B cell (primary cell): Measurements from ENCODE around the gene ETFDH. TPM values are rescaled to one million over a fixed set of nuclear protein-coding genes. Genes with fewer than 3 reads are reported as not detected.

ENCODE experiments used
- ATAC-seq: fragments of 200-7000 bp; cut with Tn5 transposase; one replicate; pipeline ENCODE4 v1.10.0; 2021; ENCODE audit warnings: low read depth, mild to moderate bottlenecking, moderate number of reproducible peaks, moderate library complexity
- CTCF ChIA-PET: fragments of 350-600 bp; sonication (Branson Sonifier 250); formaldehyde crosslinking; loops from one replicate; lab custom pipeline; 2021; ENCODE audit warnings: antibody characterized with exemption, inconsistent platforms; lab: Charles Lee
- POLR2A ChIA-PET: fragments of 350-600 bp; sonication (Branson Sonifier 250); formaldehyde crosslinking; loops from one replicate; lab custom pipeline; 2021; ENCODE audit warnings: antibody characterized with exemption; lab: Charles Lee
- DNase-seq: peaks from one replicate; pipeline ENCODE4 v3.0.0; 2013
- H2AFZ ChIP-seq: 2 replicates; pipeline ENCODE4 v1.6.1; 2012; ENCODE audit warnings: mild to moderate bottlenecking, low read depth, low read length; ENCODE audit not compliant: insufficient read depth, poor library complexity, severe bottlenecking
- H3K27ac ChIP-seq, 2 donors: 1 replicate in 1 of 2; 2 replicates in 1 of 2; pipeline ENCODE4 v1.5.1; 2012 to 2013; ENCODE audit warnings: low read length in 2 of 2, mild to moderate bottlenecking in 2 of 2, moderate library complexity in 1 of 2
- H3K27me3 ChIP-seq, 4 experiments: fragments of 200-600 bp in 1 of 4; sonication (generic) in 1 of 4; replicated peaks in 1 of 4; 1 replicate in 2 of 4; 2 replicates in 2 of 4; pipeline versions ENCODE4 v1.6.1 to v1.7.0; 2013 to 2016; ENCODE audit warnings: low read length in 3 of 4, mild to moderate bottlenecking in 2 of 4, mixed read lengths in 1 of 4, moderate library complexity in 1 of 4; ENCODE audit not compliant: insufficient read depth in 4 of 4, control insufficient read depth in 3 of 4; ENCODE audit errors: control extremely low read depth in 1 of 4
- H3K36me3 ChIP-seq, 2 experiments: replicated peaks in 1 of 2; 1 replicate in 1 of 2; 2 replicates in 1 of 2; pipeline versions ENCODE4 v1.6.1 to v1.7.1; 2013; ENCODE audit warnings: low read length in 1 of 2; ENCODE audit not compliant: insufficient read depth in 2 of 2, control insufficient read depth in 1 of 2; ENCODE audit errors: control extremely low read depth in 1 of 2, extremely low read depth in 1 of 2
- H3K4me1 ChIP-seq, 2 donors: fragments of 200-600 bp in 1 of 2; sonication (generic) in 1 of 2; 1 replicate in 1 of 2; 2 replicates in 1 of 2; pipeline versions ENCODE4 v1.5.1 to v1.6.1; 2013 to 2017; ENCODE audit warnings: low read length in 2 of 2; ENCODE audit not compliant: control insufficient read depth in 2 of 2, insufficient read depth in 2 of 2
- H3K4me2 ChIP-seq: replicated peaks from 2 replicates; pipeline ENCODE3; 2012; ENCODE audit warnings: mild to moderate bottlenecking, low read depth, low read length; ENCODE audit not compliant: poor library complexity, severe bottlenecking
- H3K4me3 ChIP-seq, 5 experiments: fragments of 200-600 bp in 1 of 5; sonication (generic) in 1 of 5; 1 replicate in 3 of 5; 2 replicates in 2 of 5; pipeline versions ENCODE4 v1.5.1 to v1.7.0; 2011 to 2016; ENCODE audit warnings: low read length in 4 of 5, mild to moderate bottlenecking in 4 of 5, low read depth in 2 of 5, control low read depth in 1 of 5, moderate library complexity in 1 of 5; ENCODE audit not compliant: insufficient read depth in 1 of 5; ENCODE audit errors: control extremely low read depth in 1 of 5, extremely low read depth in 1 of 5
- H3K79me2 ChIP-seq: fragments of 200-600 bp; sonication (generic); one replicate; pipeline ENCODE4 v1.6.0; 2016; ENCODE audit warnings: low read length; ENCODE audit not compliant: control insufficient read depth, insufficient read depth
- H3K9ac ChIP-seq: fragments of 200-600 bp; sonication (generic); 2 replicates; pipeline ENCODE4 v1.6.1; 2017; ENCODE audit warnings: mild to moderate bottlenecking, low read length, moderate library complexity
- H3K9me3 ChIP-seq, 3 donors: one replicate each; pipeline versions ENCODE4 v1.6.1 to v1.7.1; 2013; ENCODE audit warnings: low read length in 2 of 3; ENCODE audit not compliant: control insufficient read depth in 2 of 3, insufficient read depth in 1 of 3; ENCODE audit errors: control extremely low read depth in 1 of 3
- H4K20me1 ChIP-seq: 2 replicates; pipeline ENCODE4 v1.6.0; 2012; ENCODE audit warnings: mild to moderate bottlenecking, low read length; ENCODE audit not compliant: insufficient read depth, control insufficient read depth, poor library complexity, severe bottlenecking
- H3K27ac Mint-ChIP-seq: one replicate; pipeline ENCODE4 v1.8.0; 2021; ENCODE audit warnings: mixed read lengths
- H3K27me3 Mint-ChIP-seq: one replicate; pipeline ENCODE4 v1.8.0; 2021; ENCODE audit warnings: mixed read lengths
- H3K4me1 Mint-ChIP-seq: one replicate; pipeline ENCODE4 v1.8.0; 2021; ENCODE audit warnings: mixed read lengths
- H3K4me3 Mint-ChIP-seq: one replicate; pipeline ENCODE4 v1.8.0; 2021; ENCODE audit warnings: mixed read lengths
- H3K9me3 Mint-ChIP-seq: one replicate; pipeline ENCODE4 v1.8.0; 2022; ENCODE audit warnings: mixed read lengths; ENCODE audit not compliant: insufficient read depth
- CTCF ChIP-seq: fragments of 200-600 bp; IDR thresholded peaks from one replicate; pipeline ENCODE4 v1.8.0; 2022; ENCODE audit warnings: antibody characterized with exemption, mild to moderate bottlenecking
- EZH2 ChIP-seq: IDR thresholded peaks from 2 replicates; pipeline ENCODE4 v1.6.1; 2012; ENCODE audit warnings: borderline replicate concordance, low read depth, mild to moderate bottlenecking, moderate library complexity, low read length; ENCODE audit not compliant: insufficient read depth, poor library complexity, severe bottlenecking
- WGBS: methylation state at CpG from one replicate; pipeline ENCODE4 v1.1.5; 2013; ENCODE audit warnings: missing lambda C conversion rate; ENCODE audit not compliant: insufficient coverage; 5-methylcytosine and 5-hydroxymethylcytosine counted together
- intact Hi-C: fragments of 100-400 bp; cut with micrococcal nuclease; formaldehyde crosslinking; loops from one replicate; pipeline ENCODE4 v1.10.0; 2022
- polyA plus RNA-seq: library from polyadenylated mRNA; depleted of rRNA; stranded (reverse); fragments of >200 nt; gene quantifications from 2 replicates; pipeline ENCODE4 v1.2.3, GENCODE V29; 2012
- total RNA-seq, 2 donors: library from RNA; stranded (reverse); fragments of 120-200 nt in 1 of 2; gene quantifications; 1 replicate in 1 of 2; 2 replicates in 1 of 2; pipeline versions ENCODE4 v1.2.3 to v1.2.4, GENCODE V29; 2013 to 2022

Gene ETFDH
- total and polyA plus RNA-seq, 2 donors (not counting 1 experiment from before 2014, with no cell fraction given) = 7.8 to 10.8 TPM

GRCh38 chr4:158673633-158674032 lies 1.5 kb downstream of the ETFDH start:
- TF ChIP-seq EZH2 (no peak), CTCF (no peak)
- H3K27ac Mint-ChIP-seq = no peak overlapping the region
- ATAC-seq = no peak
- no peaks in the 10 kb centered on the region for H3K27me3 Mint-ChIP-seq
- peaks cover 22% of the 10 kb centered on the region for H3K4me1 Mint-ChIP-seq
- Histone ChIP-seq H3K27me3 (no peaks in the 10 kb centered on the region), H3K27ac (no peak overlapping the region), H3K4me1 (peaks cover 12 to 13% of the 10 kb centered on the region in 2 donors), H4K20me1 (no peaks in the 10 kb centered on the region), H2AFZ (no peak overlapping the region), H3K79me2 (peaks cover 12% of the 10 kb centered on the region), H3K36me3 (no peaks in the 10 kb centered on the region), H3K9ac (no peak overlapping the region), H3K4me2 (no peak overlapping the region), H3K9me3 (no peaks in the 10 kb centered on the region), H3K4me3 (no peak overlapping the region)
- intact Hi-C loops = loop anchor here (5.0 to 10.0 kb wide), 3 partner anchors 94 to 504 kb away; partner anchors contain the start of gene FNIP2
- ChIA-PET CTCF (no interaction called here), POLR2A (no interaction called here)
- H3K4me3 Mint-ChIP-seq = peak overlapping the region; percentile 39
- H3K9me3 Mint-ChIP-seq = no peaks in the 10 kb centered on the region
- no CpG with 5 or more reads among the region's 3 CpGs for WGBS
- no peak for DNase-seq

- ChIA-PET POLR2A (no interaction called here), CTCF (no interaction called here)
- Histone ChIP-seq H3K4me2 (no peak overlapping the region), H3K4me1 (peaks cover 5 to 7% of the 10 kb centered on the region in 2 donors), H3K9me3 (no peaks in the 10 kb centered on the region), H3K27me3 (no peaks in the 10 kb centered on the region), H3K36me3 (no peaks in the 10 kb centered on the region), H4K20me1 (no peaks in the 10 kb centered on the region), H3K79me2 (peaks cover 12% of the 10 kb centered on the region), H2AFZ (no peak overlapping the region), H3K27ac (no peak overlapping the region), H3K9ac (no peak overlapping the region), H3K4me3 (no peak overlapping the region)
- no peak for ATAC-seq
- Mint-ChIP-seq H3K9me3 (no peaks in the 10 kb centered on the region), H3K27me3 (no peaks in the 10 kb centered on the region), H3K27ac (no peak overlapping the region), H3K4me3 (no peak overlapping the region), H3K4me1 (peaks cover 15% of the 10 kb centered on the region)
- no peak for TF ChIP-seq EZH2
- no peak for DNase-seq
- 100% methylated on average over 4 of the region's 5 CpGs for WGBS
- intact Hi-C loops = loop anchor here (10.0 kb wide), 1 partner anchor 399 kb away; no protein-coding TSS in a partner anchor
These were observed 4.0 kb downstream of the ETFDH start for GRCh38 chr4:158676076-158676475.
